HepG2 (cell line): Measurements from ENCODE around the gene STXBP2.

ENCODE experiments used
- CBX5 ChIP-seq: sonication (generic); formaldehyde crosslinking; IDR thresholded peaks from 2 replicates; pipeline ENCODE4 v1.4.0; 2020; ENCODE audit warnings: missing genetic modification reagents, borderline replicate concordance
- FOXK1 ChIP-seq: sonication (generic); formaldehyde crosslinking; IDR thresholded peaks from 2 replicates; pipeline ENCODE4 v1.4.0; 2020; ENCODE audit warnings: low read depth, missing genetic modification reagents, borderline replicate concordance
- KDM5A ChIP-seq: fragments of 200-600 bp; sonication (generic); IDR thresholded peaks from 2 replicates; pipeline ENCODE4 v1.7.0; 2018; ENCODE audit warnings: antibody characterized with exemption, mild to moderate bottlenecking, low read length, borderline replicate concordance
- NFRKB ChIP-seq: fragments of 450-650 bp; IDR thresholded peaks from 2 replicates; pipeline ENCODE4 v1.6.1; 2017
- PHF8 ChIP-seq: sonication (generic); formaldehyde crosslinking; IDR thresholded peaks from 2 replicates; pipeline ENCODE4 v1.5.0; 2020; ENCODE audit warnings: missing genetic modification reagents
- SRSF4 ChIP-seq: fragments of 200-400 bp; formaldehyde crosslinking; IDR thresholded peaks from one replicate; pipeline ENCODE4 v1.6.1; 2018; ENCODE audit warnings: mild to moderate bottlenecking, low read depth, low read length, moderate library complexity; ENCODE audit not compliant: poor library complexity, severe bottlenecking
- SSRP1 ChIP-seq: IDR thresholded peaks from 2 replicates; pipeline ENCODE4 v1.6.1; 2016; ENCODE audit warnings: control low read depth
- ZNF672 ChIP-seq: sonication (generic); formaldehyde crosslinking; IDR thresholded peaks from 2 replicates; pipeline ENCODE4 v1.8.1; 2022; ENCODE audit warnings: missing genetic modification reagents
- ZNF883 ChIP-seq: sonication (generic); formaldehyde crosslinking; IDR thresholded peaks from 2 replicates; pipeline ENCODE4 v1.5.1; 2020; ENCODE audit warnings: mild to moderate bottlenecking, missing genetic modification reagents; ENCODE audit errors: not compliant biosample characterization

- TF ChIP-seq PHF8 (CRISPR knock-in tag) (no peak), SSRP1 (no peak), ZNF672 (CRISPR knock-in tag) (no peak), ZNF883 (CRISPR knock-in tag) (no peak), NFRKB (no peak), SRSF4 (no peak), KDM5A (no peak), CBX5 (CRISPR knock-in tag) (no peak), FOXK1 (CRISPR knock-in tag) (no peak)
Measured at GRCh38 chr19:7642295-7643030, 5.6 kb downstream of the STXBP2 start.
